Endometrial microvascular endothelial cells (primary cell): ENCODE data around the gene INO80C. TPM values are rescaled to one million over a fixed set of nuclear protein-coding genes. Genes with fewer than 3 reads are reported as not detected.

ENCODE experiments used
- in situ Hi-C: cut with HindIII; loops from 2 replicates; pipeline ENCODE4 v1.10.0; 2017; ENCODE audit warnings: low sequenced_read_pairs, low pct_unique_long_range_greater_than_20kb; ENCODE audit errors: inconsistent ontology term
- total RNA-seq: library from RNA; depleted of rRNA; stranded (reverse); fragments of >200 nt; gene quantifications from one replicate; pipeline ENCODE4 v1.2.3, GENCODE V29; 2015; ENCODE audit errors: inconsistent ontology term

INO80C gene
- total RNA-seq, 1 donor from 2014 or later: 10.5 TPM

DNA sequence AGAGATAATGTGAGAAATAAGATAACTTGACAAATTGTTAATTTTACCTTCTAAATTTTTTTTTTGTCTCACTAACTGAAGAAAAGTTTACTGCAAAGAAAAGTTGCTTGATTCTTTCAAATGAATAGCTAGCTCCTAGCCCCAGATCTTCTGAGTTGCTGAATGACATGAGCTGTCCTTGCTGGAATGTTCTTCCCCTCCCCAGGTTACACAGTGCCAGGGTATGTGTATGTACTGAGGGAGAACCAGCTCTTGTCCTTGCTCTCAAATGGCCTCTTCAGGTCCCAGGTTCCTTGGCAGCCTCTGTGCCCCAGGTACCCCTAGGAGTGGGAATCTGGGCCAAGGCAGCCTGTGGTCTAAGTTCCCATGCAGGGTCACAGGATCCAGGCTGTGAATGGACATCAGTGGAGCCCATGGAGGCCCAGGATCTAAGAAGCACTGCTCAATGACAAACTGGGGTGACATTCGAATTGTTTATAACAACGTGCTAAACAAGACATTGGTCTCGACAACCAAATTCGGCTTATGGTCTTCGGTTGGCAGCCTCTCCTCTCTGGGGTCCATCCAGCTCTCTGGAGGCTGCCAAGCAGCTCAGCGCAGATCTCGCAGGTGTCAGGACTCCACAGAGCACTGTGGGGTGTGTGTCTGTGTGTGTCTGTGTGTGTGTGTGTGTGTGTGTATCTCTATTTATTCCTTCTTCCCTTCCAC is 17.1 kb upstream of the INO80C start:
- in situ Hi-C loops: no loop called here

DNA sequence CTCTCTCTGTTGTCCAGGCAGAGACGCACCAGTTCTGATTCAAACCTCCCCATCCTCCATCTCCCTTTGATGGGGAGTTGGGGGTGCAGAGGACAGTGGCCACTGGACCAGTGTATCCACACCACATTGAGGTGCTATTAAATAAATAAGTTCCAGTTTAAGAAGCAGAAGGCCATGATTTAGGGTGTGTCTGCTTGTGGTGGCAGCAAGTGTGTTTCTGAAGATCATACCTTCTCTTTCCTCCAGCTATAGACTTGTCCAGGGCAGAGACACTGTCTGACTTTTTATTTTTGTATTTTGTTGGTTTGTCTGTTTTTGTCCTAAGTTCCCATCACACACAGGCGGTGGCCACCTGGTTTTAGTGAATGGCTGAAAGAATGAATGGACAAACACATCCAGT is 16.5 kb upstream of the INO80C start:
- in situ Hi-C loops: no loop called here

DNA sequence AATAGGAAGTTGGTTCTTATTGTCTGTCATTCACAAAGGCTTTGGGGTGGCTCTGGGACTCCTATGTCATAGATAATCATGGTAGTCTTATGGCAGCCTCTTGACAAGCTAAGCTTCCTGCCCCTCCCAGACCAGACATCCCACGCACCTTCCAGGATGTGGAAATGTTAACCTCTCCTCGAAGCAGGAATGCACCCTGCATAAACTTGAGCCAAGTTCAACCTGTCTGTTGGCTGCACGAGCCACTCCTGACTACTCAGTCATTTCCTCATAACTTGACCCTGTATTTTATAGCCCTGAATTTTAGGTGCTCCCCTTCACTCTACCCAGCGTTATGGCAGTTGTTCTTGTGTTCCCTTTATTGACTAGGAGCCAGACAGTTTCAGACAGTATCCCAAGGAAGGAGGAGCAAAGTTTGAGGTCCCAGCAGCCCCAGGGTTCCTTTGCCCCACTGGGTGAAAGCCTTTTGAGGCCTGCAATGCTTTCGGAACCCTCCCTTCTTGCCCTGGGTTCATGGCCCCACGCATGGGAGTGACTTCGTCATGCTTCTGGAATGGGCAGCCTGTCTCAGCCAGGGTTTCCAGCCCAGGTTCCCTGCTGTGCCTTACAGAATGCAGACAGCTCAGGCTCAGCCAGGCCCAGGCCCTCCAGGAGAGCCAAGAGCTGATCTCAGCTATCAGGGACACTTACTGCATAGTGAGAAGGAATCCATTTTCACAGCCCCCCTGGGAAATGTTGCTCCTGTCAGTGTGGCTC is 15.6 kb upstream of the INO80C start:
- in situ Hi-C loops: no loop called here

DNA sequence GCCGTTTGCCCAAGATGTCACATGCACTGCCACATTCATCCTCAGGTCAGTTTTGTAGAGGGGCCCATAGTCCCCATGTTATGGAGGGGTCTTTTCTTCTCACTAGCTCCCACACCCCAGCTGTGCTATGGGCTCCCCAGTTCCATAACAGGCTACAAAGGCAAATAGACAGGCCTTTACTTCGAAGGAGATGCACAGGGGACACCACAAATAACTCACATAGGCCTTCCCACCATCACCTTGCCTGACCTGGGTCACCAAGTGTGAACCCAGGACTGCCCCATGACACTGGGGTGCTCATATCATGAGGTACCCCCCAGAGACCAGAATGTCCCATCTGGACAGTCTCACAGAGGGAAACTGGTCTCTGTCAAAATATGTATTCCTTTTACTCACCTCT is 15.0 kb upstream of the INO80C start:
- in situ Hi-C loops: no loop called here

DNA sequence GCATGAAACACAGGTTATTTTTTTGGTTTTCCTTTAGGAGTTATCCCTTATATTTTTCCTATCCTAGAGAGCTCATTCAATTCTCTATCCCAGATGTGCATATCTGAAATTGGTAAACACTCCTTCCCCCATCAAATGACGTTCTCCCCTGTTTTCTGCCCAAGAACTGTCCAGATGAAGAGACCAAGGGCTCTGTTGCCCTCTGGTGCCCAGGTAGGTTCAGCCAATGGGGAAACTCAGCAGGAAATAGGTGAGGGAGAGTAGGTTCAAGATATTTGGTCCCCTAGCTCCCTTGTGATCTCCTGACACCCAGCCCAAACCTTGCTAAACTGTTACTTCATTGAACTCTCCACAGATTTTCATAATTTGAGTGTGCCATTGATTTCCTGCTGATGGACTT is 14.1 kb upstream of the INO80C start:
- in situ Hi-C loops: no loop called here

DNA sequence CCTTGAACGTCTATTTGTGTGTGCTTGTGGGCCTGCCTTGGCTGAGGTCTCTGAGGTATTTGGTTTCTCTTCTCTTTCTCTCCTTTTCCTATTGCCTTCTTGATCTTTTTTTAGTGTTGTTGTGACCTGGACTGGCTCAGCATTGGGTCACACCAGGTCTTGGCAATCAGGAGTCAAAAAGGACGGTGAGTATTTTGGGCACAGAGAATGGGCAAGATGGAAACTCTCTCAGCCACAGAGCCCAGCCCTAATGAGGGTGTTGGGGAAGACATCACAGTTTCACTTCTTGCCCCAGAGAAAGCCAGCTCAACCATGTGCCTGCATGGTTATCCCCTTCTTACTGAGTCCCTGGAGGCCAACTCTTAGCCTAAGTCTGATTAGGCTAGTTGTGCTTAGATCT is 13.7 kb upstream of the INO80C start:
- in situ Hi-C loops: no loop called here

DNA sequence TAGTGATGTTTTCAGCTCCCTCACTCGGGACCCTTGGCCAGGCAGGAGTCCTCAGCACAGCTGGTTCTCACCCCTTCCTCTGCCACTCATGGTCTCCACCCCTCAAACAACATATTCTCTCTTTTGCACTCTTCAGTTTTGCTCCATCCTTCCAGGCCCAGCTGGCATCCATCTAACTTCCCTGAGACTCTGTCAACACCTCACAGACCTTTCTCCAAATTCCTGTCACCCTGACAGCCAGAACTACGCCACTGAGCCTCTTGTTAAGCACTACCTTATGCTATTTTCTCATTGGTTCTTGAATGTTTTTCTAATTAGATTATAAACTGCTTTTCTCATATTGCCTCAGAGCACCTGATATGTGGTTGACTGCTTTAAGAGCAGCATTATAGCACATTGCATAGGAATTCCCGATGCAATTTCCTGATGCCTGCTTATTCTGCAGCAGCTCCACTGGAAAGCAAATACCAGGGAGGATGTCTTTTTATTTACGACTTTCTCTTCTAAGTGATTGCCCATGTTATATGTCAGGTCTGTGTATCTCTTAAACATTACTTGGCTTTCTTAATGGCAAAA is 12.4 kb upstream of the INO80C start:
- in situ Hi-C loops: no loop called here

DNA sequence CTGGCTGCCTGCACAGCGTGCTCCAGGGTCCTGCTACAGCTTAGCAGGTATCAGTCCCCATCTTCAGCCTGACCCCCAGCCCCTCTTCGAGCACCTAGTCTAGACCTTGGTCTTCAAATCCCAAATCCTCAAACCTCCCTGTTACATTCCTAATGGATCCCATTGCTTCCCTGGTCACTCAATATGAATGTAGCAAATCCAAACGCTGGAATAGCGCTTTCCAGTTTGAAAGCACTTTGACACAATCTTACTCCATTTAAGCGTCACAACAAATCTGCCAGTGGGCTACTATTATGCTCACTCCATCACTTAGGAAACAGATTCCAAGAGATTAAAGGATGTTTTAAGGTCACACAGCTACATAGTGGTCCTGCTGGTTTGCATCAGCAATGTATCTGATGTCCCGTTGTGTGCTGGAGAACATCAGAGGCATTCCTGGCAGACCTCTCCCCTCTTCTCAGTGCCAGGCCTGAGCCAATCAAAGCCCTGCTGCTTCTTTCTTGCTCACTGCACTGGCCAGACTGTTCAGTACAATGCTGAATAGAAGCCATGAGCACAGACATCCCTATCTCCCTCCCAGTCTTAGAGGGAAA is 11.1 kb upstream of the INO80C start:
- in situ Hi-C loops: no loop called here

DNA sequence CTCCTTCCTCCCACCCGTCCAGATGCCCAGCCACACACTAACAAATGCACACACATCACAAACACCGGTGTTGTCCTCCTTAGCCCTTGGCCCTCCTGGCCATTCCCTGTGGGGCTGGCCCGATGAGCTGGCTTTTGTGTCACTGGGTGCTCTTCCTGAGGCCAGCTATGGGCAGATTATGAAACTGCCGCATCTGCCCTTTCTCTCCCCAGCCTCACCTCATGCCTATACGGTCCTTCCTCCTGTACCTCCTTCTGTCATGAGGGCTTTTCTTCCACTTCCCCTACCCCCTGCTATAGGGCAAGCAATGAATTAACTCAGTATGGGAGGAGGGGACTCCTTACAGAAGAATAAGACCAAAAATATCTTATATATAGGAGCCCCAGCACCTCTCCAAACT is 10.3 kb upstream of the INO80C start:
- in situ Hi-C loops: no loop called here

DNA sequence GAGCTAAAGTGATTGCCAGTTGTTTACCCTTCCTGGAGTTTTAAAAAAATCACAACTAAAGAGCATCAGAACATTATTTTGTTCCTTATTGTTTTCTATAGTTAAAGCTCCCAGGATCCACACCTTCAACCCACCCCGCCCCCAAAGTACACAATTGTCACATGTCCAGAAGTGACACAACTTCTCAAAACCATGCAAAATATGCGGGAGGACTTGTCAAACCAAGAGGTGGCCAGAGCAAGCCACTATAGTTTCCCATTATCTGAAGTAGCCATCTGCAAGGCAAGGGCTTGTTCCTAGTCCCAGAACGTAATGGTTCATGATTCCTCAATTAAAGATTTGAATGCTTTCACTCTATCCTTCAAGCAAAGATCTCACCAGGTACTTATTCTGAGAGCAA is 9.9 kb upstream of the INO80C start:
- in situ Hi-C loops: no loop called here

DNA sequence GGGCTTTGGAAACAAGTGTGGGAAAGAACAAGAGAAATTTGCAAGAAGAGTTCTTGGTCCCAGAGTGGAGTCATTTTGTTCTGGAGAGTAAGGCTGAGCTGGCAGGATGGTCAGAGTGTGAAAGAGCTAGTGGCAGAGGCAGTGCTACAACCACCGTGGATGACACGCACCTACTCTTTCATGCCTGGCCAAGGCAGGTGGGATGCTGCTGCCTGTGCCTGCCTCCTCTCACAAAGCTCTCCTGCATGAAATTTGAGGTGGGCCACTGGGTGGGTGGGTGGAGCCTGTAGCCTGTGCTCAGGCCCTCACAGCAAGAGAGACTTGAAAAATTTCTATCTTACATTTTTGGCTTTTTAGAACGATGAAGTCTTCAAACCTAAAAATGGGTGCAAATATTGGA is 9.4 kb upstream of the INO80C start:
- in situ Hi-C loops: no loop called here

DNA sequence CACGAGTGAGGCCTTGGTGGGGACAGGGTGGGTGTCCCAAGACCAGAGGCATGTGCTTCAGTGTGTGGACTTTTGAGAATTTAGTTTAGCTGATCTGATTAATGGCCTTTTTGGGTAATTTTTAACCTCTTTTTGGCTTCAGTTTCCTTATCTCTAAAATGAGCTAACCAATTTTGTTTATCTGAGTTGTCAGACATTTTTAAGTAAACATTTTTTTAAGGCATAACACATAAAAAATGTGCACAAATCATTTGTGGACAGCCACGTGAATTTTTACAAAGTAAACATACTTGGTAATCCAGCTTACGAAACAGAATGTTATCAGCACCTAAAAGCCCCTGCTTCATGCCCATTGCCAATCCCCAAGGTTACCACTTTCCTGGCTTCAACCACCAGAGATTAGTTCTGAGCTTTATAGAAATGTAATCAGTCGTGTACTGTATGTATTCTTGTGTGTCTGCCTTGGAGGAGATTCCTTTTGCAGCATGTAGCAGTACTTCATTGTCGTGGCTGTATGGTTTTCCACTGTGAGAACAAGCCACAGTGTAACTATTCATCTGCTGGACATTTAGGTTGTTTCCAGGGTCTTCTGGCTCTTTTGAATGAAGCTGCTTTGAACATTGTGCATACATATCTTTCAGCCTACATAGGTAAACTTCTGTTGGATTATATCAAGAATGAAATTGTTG is 8.4 kb upstream of the INO80C start:
- in situ Hi-C loops: no loop called here

DNA sequence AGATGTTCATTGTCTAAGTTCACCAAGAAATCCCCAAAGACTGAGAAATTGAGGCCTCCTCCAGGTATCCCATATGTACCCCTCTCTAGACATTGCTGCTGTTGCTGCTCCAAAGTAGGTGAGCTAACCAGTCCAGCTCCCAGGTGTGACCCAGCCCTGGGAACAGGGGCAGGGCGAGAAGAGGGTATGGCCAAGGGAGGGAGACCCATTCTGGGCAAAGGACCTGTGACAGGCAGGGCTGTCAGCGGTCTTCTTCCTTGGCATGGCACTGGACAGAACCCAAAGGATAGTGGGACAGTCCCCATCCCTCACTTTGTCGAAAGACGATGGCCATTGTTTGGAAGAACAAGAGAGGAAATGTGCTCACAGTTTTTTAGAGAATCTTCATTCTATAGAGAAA is 7.2 kb upstream of the INO80C start:
- in situ Hi-C loops: no loop called here

DNA sequence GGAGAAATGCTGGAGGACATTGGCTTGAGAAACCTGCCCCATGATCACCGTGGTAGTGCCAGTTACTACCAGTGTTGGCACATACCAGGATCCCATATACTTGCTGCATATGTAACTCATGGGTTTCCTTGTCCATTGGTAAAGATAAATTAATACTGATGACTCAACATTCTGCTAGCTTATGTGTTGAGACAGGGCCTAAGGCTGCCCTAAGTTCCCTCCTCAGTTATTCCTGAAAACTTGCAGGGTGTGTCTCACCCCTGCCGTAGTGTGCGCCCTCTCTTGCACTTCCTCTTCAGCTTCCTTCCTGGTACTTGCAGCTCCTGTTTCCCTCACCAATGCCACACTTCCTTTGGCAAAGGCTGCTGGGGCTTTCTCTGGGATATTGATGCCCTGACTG is 4.3 kb upstream of the INO80C start:
- in situ Hi-C loops: no loop called here

DNA sequence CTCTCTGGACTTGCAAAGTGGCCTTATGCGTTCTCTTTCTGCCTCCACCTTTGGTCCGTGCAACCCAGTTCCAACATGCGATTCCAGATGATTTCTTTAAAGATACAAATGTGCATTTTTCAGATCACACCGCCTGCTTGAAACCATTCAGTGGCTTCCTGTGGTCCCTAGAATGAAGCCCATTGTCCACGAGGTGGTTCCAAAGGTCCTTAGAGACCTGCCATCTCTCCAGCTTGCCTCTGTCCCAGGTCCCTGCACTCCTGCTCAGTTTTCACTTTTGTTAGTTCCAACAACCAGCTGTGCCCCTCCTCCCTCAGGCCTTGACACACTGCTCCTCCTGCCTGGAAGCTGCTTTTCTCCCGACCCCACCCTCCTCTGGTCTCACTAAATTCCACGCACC is 3.6 kb upstream of the INO80C start:
- in situ Hi-C loops: no loop called here

DNA sequence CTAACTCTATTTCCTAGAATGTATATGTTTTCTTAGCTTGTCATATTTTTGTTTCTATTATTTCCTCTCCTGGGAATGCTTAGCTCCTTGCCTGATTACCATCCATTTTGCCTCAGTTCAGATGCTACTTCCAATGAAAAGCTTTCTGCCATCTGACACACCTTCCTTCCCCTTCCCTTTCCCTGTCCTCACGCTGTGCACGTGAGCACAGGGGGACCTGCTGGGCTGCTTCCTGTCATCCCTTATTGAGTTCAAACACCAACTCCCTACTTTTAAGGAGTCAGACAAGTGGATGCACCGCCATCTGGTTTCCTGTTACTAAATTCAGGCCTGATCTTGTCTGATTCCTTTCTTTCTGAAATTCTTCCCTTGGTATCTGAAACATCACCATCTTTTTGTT is 2.4 kb upstream of the INO80C start:
- in situ Hi-C loops: no loop called here

DNA sequence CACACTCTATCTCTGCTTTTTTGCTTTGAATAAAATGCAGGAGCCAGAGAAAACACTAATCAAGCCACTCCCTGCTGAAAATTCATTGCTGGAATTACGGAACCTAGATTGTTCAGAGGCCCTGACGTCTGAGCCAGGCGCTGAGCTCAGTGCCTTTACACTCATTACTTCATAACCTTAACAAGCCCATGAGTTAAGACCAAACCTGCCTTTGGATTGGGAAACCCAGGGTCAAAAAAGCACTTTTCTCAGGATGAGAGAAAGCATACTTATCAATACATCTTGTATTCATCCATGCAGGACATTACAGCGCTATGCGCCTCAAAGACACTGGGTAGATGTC is 762 bp downstream of the INO80C start:
- in situ Hi-C loops: no loop called here

DNA sequence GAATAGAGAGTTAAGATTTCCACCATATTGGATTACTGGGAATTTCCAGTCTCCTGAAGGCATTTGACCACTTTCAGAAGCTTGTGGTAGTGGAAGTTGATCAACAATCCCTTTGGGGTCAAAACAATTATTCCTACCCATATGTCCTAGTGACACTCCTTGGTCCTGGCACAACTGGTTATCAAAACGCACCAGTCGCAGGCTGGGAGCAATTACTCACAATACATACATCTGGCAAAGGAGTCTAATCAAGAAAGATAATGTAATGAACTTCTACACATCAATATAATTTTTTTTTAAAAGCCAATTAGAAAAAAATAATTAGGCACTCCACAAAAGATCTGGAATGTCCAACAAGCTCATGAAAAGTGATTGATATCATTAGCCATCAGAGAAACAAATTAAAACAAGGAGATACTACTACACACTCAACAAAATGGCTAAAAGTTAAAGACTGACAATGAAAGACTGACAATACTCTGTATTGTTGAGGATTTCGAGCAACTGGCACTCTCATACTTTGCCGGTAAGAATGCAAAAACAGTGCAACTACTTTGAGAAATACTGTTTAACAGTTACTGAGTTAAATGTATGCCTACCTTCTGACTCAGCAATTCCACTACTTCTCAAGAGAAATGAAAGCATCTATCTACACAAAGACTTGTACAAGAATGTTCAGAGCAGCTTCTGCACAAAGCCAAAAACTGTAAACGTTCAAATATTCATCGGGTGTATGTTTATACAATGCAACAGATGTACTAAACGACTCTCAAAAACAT is 2.0 kb downstream of the INO80C start:
- in situ Hi-C loops: no loop called here
